Erythroblast (primary cell): ENCODE data around the gene ESR1.

Experiments
- GATA1 ChIP-seq: IDR thresholded peaks from 2 replicates; pipeline ENCODE4 v1.6.1; 2011; ENCODE audit warnings: low read depth, mild to moderate bottlenecking, control low read depth, low read length, moderate library complexity
- POLR2A ChIP-seq: IDR thresholded peaks from 2 replicates; pipeline ENCODE4 v1.6.1; 2011; ENCODE audit warnings: mild to moderate bottlenecking, low read length

GRCh38 chr6:152127432-152128165, 320.1 kb downstream of the ESR1 start:
- TF ChIP-seq POLR2A: no peak
- no peak for TF ChIP-seq GATA1
